GM19043 (cell line): ENCODE data around the gene MTA2.
"Not testable (repeated sequence)": the region's sequence is repeated elsewhere in the genome, so short reads cannot be mapped to it uniquely, and the experiment has no call there.

Experiments
- ATAC-seq: cut with Tn5 transposase; IDR thresholded peaks from one replicate; pipeline ENCODE4 v1.9.1; 2021; ENCODE audit warnings: low read depth; ENCODE audit not compliant: unreplicated experiment

MTA2 gene

DNA sequence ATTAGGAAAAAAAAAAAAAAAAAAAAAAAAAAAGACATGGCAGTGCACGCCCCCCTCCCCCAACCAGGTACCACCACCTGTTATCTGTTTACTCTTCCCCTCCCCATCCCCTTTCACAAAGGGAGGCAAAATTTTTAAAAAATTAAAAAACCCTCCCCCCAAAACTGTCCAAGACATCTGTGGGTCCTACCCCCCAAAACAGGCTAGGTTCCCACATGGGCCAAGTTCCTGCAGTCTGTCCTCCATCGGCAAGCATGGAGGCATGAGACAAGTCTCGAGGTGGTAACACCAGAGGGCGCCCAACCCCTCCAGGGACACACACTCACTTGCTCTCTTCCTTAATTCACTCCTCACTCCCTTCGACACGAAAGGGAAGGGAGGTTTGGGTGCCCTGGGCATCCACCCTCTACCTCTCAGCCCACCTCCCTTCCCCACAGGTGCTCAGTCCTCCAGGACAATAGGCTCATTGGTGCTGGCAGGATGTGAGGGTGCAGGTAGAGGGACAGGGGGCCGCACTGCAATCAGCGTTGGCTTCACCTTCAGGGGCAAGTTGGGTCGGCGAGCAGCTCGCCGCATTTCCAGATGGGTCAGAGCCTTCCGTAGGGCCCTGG is 8.1 kb downstream of the MTA2 start:
- no peak for ATAC-seq

DNA sequence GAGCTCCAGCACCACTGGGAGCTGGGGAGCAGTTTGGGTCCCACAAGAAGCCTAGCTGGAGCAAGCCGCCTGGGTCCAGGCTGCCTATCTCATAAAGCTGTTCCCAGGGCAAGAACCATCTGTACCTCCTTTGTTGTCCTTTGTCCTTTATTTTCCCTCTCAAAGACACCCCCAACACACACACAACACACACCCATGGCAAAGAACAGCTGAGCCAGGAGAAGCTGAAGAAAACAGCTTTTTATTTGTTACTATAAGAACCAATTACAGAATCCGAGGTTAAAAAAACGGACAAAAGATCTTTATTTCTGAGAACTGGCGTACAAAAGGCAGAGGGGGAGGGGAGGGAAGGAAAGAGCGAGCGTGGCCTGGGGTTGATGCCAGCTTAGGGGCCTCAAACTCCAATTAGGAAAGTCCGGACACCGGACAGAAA is 8.7 kb downstream of the MTA2 start:
- no peak for ATAC-seq

DNA sequence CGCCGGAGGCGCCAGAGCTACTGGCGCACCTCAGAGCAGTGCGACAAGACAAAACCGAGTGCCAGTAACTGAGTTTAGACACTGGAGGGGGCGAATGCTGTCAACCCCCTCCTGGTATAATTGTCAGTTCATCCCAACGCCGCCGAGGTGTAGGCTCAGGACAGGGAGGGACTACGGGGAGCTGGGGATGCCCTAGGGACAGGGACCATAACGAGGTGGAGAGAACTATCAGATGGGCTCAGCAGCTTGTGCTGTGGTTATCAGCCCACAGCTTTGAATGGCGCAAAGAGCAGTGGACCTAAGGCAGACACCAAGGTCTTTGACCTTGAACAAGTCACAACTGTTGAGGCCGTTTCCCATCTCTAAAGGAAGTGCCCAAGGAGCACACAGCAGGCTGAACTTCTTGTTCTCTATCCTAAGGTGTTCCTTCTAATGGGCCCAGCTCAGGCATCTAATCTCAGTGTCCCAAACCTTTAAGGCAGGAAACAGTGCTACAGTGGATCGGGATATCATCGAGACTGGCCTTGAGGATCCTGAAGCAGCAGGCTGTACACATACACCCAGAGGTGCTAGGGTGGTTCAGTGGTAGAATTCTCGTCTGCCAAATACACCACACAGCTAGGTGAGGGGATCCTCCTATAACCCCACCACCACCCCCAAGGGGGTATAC is 9.4 kb downstream of the MTA2 start:
- no peak for ATAC-seq

DNA sequence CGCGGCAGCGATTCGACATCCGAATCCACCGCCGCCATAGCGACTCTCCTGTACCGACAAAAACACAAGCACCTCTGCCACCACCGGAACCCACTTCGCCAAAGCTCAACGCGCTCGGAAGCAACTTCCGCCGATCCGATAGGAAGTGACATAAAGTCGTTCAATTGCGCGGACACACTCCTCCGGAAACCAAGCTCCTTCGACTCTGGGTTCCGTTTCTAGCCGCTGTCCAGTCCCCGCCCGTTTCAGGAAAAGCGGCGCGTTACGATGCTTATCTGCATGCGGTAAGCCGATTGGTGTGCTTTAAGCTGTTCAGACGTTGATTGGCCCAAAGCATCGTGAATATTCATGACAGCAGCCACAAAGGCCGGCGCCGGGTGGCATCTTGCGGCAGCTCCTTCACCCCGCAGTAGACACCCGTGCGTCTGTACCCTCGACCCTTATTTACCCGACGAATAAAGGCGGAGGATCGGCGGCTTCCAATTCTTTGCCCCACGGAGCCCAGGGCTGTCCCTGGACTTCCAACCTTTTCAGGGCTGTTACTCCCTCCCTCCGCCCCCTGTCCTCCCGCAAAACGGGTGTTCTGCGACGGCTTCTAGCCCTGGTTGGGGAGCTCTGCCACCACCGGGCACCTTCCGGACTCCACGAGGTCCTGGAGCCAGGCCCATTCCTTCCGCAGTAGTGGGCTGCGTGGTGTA is 10.1 kb downstream of the MTA2 start, which contains the start of gene TUT1:
TSS of gene TUT1 (minus strand) at position 76 of the 698 bp plus-strand sequence. CDS start at position 38, 38 bp downstream.
- ATAC-seq: peak; percentile 87

DNA sequence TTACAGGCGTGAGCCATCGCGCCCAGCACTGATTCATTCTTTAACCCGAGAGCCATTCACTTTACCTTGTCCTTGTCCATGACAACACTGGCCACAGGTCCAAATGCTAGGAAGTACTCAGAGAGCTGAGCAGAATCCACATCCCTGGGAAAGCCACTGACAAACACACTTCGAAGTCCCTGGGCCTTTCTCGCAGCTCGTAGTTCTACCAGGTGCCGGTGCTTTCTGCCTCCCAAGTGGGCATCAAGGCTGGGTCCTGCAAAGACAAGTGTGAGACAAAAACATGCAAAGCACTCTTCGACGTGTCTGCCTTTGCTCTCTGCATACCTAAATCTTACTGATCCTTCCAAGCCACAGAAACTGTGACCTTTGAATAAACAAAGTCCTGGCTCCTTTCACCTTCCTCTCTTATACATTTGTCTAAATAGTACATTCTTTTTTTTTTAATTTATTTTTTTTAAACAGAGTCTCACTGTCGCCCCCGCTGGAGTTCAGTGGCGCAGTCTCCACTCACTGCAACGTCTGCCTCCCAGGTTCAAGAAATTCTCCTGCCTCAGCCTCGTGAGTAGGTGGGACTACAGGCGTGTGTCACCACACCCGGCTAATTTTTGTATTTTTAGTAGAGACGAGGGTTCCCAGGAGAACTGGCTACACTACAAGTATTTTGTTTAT is 12.6 kb downstream of the MTA2 start:
- no peak for ATAC-seq

DNA sequence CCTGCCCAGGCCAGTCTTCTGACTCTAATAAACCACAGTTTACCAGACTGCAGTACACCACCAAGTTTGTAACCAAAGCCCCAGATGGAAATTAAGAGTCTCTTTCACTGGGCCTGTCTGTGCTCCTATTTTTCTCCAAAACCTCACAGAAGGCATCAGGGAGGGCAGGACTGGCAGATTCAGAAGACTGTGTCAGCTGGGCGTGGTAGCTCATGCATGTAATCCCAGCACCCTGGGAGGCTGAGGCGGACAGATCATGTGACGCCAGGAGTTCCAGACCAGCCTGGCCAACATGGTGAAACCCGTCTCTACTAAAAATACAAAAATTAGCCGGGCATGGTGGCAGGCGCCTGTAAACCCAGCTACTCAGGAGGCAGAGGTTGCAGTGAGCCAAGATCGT is 16.3 kb downstream of the MTA2 start:
- ATAC-seq: not testable (repeated sequence)

DNA sequence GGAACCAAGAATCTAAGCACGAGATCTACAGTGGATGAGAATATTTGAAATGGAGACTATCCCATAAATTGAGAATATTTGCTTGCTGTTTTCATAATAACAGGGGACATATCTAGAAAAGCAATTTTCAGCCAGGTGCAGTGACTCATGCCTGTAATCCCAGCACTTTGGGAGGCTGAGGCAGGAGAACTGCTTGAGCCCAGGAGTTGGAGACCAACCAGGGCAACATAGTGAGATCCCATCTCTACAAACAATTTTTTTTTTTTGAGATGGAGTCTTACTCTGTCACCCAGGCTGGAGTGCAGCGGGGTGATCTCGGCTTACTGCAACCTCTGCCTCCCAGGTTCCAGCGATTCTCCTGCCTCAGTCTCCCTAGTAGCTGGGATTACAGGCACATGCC is 19.9 kb downstream of the MTA2 start:
- ATAC-seq: not testable (repeated sequence)

DNA sequence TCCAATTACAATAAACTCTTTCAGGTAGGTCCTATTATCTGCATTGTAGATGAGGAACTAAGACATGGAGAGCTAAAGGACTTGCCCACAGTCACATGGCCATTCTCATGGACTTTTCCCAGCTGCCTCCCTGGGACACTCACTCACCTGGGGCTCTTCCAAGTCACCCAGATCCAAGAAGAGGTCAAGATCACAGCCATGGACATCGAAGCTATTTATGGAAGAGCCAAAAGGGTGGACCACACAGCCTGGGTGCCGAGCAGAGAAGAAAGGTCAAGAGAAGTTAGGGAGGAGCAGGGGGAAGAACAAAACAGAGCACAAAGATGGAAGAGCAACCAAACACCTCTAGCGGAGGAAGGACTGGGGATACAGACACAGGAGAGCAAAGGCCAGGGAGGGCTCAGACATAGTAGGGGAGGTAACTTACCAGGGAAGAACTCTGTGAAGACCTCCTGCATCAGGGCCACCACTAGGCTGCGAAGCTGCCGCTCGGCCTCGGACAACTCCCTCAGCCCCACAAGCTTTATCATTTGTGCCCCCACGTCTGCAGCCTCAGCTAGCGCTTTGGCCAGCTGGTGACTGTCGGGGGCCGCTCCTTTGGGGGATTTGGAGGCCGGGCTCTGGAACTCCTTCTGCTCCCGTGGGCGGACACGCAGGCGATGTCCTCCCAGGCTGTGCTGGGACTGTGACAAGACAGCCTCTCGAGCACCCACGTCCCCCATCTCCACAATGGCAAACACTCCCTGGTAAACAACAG is 20.5 kb downstream of the MTA2 start:
- ATAC-seq: no peak

DNA sequence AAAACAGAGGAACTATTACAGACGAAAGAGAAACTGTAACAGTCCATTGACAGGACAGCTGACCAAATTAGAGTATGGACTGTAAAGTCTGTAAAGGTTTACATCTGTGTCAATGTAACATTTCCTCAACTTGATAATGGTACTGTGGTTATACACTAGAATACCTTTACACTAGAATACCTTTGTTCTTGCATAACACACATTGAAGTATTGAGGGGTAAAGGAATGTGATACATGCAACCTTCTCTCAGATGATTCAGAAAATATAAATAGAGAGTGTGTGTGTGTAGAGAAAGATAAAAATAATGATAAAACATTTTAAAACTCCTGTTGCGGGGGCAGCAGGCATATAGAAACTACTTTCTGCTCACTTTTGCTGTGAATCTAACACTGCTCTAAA is 22.4 kb downstream of the MTA2 start:
- no peak for ATAC-seq

DNA sequence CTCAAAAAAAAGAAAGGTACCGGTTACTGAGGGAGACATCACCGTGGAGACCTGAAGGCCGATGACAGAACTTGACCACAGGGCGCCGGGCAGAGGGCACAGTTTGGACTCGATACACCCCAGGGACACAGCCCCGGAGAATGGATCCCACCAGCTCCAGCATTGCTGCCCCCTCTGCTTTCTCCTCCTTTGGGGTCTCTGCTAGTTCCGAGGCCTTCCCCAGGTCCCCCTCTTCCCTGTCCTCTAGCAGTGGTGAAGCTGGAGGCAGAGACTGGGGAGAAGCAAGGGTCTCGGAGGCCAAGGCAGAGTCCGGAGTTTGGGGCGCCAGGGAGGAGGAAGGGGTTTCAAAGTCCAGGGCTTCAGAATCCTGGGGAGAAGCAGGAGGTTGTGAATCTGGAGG is 23.1 kb downstream of the MTA2 start:
- ATAC-seq: no peak

DNA sequence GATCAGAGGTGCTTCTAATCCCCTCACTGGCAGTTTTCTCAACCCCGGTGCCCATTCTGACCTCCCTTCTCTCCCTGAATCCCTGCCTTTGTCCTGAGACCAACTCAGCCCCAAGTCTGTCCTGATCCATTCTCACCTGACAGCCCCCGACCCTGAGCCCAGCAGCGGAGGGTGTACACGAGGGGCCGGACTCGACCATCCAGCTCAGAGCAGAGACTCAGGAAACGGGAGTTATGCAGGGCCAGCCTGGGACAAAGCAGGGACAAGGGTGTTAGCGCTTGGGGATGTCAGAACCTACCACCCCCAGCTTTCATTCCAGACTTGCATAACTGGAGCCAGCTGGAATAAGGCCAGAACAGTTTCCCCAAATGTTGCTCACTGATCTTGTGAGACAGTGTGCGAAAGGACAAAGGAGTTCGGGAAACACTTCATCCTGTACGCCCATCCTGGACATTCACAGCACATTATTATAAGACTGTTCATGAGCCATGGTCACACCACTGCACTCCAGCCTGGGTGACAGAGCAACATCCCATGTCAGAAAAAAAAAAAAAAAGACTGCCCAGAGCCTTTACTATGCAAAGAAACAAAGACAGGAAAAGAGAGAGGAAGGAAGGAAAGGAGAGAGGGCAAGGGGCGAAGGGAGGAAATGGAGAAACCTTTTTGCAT is 24.5 kb downstream of the MTA2 start:
- no peak for ATAC-seq

DNA sequence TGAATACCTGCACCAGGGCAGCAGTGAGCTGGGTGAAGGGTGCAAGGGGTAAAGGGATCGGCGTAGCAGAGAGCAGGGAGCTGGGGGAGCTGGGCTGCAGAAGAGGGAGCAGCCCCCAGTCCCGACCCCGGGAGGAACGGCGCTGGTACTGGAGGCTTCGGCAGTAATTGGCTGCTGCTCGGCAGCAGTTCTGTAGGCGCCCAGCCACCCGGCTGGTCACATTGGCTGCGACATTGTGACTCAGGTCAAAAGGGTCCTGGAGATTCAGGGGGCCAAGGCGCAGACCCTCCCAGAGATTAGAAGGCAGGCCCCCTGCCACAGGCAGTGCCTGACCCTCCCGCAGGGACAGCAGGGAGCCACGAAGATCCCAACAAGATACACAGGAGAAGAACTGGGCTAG is 25.8 kb downstream of the MTA2 start:
- no peak for ATAC-seq

DNA sequence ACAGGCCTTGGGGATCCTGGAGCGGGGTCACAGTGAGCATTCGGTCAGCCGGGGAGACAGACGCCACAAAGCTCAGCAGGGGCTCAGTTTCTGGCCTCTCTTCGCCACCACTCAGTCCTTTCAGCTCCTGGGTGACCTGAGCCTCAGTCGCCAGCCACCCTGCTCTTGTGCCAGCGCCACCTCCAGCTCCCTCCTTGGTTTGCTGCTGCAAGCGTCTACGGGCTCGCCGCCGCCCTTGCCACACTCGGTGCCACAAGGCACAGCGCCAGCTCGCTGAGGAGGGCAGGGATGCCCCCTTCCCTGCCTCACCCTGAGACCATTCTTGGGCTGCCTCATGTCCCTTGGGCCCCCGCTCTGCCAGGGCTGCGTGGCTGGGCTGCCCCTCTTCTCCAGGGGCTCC is 26.5 kb downstream of the MTA2 start:
- no peak for ATAC-seq

DNA sequence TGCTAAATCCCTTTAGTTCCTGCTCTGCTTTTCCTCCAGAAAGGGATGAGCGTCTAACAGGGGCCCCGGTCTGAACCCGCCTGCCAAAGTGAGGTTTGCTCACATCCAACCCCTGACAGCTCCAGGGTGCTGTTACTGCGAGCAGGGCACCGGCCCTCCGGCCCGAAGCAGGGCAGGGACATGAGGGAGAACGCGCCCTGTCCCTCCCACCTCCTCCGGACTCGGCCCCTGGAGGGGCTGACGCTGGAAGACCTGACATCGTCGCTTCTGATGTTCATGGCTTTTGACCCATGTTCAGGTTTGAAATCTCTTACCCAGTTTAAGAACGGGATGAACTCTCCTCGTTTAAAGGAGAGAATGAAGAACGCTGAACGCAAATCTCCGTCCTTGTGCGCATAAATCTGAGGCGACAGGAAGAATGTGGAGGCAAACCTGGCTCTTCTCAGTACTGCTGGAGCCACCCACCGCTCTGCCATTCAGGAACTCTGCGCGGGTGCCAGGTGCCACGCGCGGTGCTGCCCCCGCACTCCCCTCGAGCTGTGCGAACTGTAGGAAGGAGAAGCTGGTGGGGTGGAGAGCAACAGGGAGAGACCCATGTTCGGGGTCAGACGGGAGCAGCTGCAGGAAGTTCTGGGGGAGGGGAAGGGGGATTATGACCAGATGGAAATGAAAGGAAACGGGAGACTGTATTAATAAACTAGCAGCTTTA is 27.1 kb downstream of the MTA2 start:
- peak; percentile 9 for ATAC-seq

DNA sequence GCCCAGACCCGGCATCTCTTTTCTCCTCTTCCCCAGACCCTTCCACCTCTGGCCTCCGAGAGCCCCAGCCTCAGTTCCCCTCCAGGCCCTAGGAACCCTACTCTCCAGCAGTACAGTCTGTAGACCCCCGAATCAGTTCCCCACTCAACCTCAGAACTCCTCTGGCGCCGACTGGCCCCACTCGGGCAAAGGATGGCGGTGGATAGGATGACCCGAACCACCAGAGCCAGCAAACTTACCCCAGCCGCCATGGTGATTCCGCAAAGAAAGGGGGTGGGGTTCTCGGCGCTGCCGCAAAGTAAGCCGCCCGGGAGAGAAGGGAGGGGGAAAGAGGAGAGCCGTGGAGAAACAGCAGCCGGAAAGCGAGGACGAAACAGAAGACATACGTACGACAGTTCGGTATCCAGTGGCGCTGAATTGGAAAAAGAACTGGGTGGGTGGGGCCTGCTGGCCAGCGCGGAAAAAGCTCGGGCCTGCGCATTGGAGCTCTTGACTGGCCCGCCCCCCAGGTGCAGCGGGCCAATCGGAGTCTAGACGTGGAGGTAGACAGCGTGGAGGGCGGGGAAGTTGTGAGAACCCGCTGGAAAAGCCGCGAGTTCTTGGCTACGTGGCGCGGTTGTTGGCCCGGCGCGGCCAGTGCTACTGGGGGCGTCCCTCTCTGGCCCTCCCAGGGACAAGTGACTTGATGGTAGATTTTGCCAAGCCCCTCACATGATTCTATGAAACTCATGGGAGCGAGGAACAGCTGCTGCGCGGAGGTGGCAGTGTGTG is 27.9 kb downstream of the MTA2 start, which contains the start of gene EEF1G:
TSS of gene EEF1G (minus strand) at position 300 of the 771 bp plus-strand sequence. CDS start at position 251, 49 bp downstream.
- ATAC-seq: peak; percentile 86

DNA sequence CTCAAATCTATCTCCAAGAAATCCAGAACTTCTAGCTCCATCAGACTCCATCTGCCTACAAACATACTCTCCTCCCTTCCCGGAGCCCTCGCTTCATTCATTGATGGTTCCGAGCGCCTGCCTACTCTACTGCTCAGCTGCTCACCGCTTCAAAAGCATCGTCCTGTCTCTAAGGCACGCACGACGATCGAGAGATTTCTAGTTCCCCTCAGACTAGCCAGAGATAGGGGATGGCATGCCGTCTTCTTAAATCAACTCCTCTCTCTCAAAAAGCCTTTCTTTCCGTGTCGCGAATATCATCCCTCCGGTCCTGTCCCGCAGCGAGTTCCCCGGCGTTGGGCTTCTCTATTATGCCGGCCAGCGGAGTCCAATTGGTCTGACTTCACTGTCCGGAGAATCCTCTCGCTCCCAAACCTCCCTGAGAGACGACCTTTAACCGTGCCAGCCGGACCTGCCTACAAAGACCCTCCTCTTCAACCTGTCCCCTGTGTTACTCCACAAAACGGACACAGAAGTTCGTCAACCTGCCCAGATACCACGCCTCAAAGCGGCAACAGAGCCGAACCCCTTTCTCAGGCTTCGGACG is 28.6 kb downstream of the MTA2 start:
- no peak for ATAC-seq

DNA sequence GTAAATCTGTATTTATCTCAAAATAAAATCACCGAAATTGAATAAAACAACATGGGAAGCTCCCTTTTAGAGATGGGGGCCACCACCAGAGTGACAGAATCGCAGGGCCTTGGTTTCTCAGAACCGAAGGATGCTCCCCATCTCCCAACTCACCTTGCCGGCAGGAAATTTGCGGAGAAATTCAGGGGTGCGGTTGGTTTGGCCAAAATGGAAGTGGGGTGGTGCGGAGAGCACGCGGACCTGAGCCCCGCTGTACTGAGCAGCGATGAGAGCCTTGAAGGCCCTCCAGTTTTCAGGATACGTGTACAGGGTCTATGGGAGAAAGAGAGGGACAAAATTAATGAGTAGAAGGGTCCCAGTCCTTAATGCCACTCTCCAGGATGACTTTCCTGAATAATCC is 29.2 kb downstream of the MTA2 start:
- no peak for ATAC-seq

DNA sequence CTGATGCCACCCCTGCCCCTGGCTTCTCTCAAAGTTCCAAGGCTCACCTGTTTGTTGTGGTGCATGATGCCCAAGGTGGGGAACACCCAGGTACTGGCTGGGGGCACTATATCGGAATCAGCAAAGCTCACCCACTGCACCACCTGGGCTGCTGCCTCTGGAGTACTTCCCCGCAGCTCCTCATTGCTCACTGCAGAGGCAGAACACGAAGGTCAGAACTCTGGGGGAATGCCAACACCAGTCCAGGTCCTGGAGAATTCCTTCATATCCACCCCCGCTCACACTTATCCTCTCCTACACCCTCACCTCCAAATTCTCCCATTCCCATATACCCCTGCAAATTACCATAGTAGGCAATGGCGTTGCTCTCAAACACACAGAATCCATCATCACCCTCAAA is 30.2 kb downstream of the MTA2 start:
- ATAC-seq: not testable (repeated sequence)
